Chondrocyte (in vitro differentiated cells): Measurements from ENCODE around the gene THADA. TPM values are rescaled to one million over a fixed set of nuclear protein-coding genes. Genes with fewer than 3 reads are reported as not detected.

Experiments used
- DNase-seq: peaks from one replicate; pipeline ENCODE4 v3.0.0; 2021; ENCODE audit warnings: mixed read lengths, low spot score
- H3K27ac Mint-ChIP-seq: one replicate; pipeline ENCODE4 v1.8.0; 2021; ENCODE audit warnings: mild to moderate bottlenecking, moderate library complexity, mixed read lengths; ENCODE audit not compliant: unreplicated experiment
- H3K27me3 Mint-ChIP-seq: 2 replicates; pipeline ENCODE4 v1.8.0; 2021; ENCODE audit warnings: low read depth, mixed read lengths
- H3K36me3 Mint-ChIP-seq: 2 replicates; pipeline ENCODE4 v1.8.0; 2021; ENCODE audit warnings: low read depth, mixed read lengths
- H3K4me1 Mint-ChIP-seq: 2 replicates; pipeline ENCODE4 v1.8.0; 2021; ENCODE audit warnings: low read depth, mild to moderate bottlenecking, mixed read lengths
- H3K4me3 Mint-ChIP-seq: one replicate; pipeline ENCODE4 v1.8.0; 2021; ENCODE audit warnings: mild to moderate bottlenecking, moderate library complexity, mixed read lengths; ENCODE audit not compliant: unreplicated experiment
- H3K9me3 Mint-ChIP-seq: 2 replicates; pipeline ENCODE4 v1.8.0; 2021; ENCODE audit warnings: low read depth, mixed read lengths
- total RNA-seq: library from RNA; stranded (reverse); gene quantifications from 3 replicates; pipeline ENCODE4 v1.2.1, GENCODE V29; 2021
- TF ChIP-seq, protein P1 (sequence below): fragments of 200-600 bp; sonication (generic); IDR thresholded peaks from 2 replicates; pipeline ENCODE4 v1.5.0; 2021; ENCODE audit warnings: antibody characterized with exemption, mild to moderate bottlenecking, moderate library complexity

Gene THADA
- total RNA-seq, 1 donor from 2014 or later = 28.4 TPM

DNA sequence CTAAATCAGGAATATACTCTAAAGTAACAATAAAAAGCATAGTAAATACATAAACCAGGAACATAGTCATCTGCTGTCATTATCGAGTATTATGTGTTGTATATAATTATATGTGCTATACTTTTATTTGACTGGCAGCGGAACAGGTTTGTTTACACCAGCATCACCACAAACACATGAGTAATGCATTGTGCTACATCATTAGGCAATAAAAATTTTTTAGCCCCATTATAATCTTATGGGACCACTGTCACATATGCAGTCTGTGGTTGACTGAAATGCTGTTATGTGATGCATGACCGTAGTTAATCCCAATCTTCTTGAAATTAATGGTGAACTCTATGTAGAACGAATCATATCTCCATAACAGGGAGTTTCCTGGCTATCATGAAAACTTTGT, 232.7 kb downstream of the THADA start:
- Mint-ChIP-seq H3K9me3 (no peaks in the 10 kb centered on the region), H3K27me3 (no peaks in the 10 kb centered on the region)
- TF ChIP-seq, protein P1, sequence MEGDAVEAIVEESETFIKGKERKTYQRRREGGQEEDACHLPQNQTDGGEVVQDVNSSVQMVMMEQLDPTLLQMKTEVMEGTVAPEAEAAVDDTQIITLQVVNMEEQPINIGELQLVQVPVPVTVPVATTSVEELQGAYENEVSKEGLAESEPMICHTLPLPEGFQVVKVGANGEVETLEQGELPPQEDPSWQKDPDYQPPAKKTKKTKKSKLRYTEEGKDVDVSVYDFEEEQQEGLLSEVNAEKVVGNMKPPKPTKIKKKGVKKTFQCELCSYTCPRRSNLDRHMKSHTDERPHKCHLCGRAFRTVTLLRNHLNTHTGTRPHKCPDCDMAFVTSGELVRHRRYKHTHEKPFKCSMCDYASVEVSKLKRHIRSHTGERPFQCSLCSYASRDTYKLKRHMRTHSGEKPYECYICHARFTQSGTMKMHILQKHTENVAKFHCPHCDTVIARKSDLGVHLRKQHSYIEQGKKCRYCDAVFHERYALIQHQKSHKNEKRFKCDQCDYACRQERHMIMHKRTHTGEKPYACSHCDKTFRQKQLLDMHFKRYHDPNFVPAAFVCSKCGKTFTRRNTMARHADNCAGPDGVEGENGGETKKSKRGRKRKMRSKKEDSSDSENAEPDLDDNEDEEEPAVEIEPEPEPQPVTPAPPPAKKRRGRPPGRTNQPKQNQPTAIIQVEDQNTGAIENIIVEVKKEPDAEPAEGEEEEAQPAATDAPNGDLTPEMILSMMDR = no peak

DNA sequence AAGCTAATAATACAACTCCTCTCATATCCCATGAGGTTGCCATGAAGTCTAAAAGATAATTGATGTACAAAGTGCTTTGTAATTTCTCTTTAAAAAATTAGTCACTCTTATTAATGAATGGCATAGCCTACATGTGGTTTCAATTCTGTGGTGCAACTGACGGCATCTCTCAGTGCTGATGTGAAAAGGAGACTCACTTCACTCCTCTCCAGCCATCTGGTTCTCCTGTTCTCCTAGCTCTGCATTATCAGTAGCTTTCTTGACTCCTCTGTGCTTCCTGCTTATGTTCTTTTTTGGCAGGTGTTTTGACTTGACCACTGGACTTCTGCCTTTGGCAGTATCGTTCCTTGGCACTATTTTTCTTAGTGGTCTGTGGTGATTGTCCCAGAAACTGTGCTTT, 234.6 kb downstream of the THADA start:
- H3K4me3 Mint-ChIP-seq = no peak overlapping the region
- H3K4me1 Mint-ChIP-seq = peaks cover 24% of the 10 kb centered on the region
- H3K27ac Mint-ChIP-seq = no peak overlapping the region
- TF ChIP-seq, protein P1 = no peak
- no peak for DNase-seq
- peaks cover 5% of the 10 kb centered on the region for H3K36me3 Mint-ChIP-seq
- H3K9me3 Mint-ChIP-seq = no peaks in the 10 kb centered on the region
- H3K27me3 Mint-ChIP-seq = no peaks in the 10 kb centered on the region

More for the DNA sequence above, 232.7 kb downstream of the THADA start:
- no peak for DNase-seq
- peaks cover 8% of the 10 kb centered on the region for H3K4me1 Mint-ChIP-seq
- peaks cover 5% of the 10 kb centered on the region for H3K36me3 Mint-ChIP-seq
- H3K4me3 Mint-ChIP-seq = no peak overlapping the region
- no peak overlapping the region for H3K27ac Mint-ChIP-seq

- Mint-ChIP-seq H3K4me1 (peaks cover 35% of the 10 kb centered on the region), H3K27me3 (no peaks in the 10 kb centered on the region), H3K27ac (no peak overlapping the region), H3K9me3 (no peaks in the 10 kb centered on the region), H3K4me3 (no peak overlapping the region), H3K36me3 (peaks cover 2% of the 10 kb centered on the region)
- TF ChIP-seq, protein P1 = no peak
- no peak for DNase-seq
These were observed 235.7 kb downstream of the THADA start for GRCh38 chr2:43360137-43360536.

GRCh38 chr2:43358410-43359201, 237.2 kb downstream of the THADA start:
- Mint-ChIP-seq H3K9me3 (no peaks in the 10 kb centered on the region), H3K4me3 (no peak overlapping the region), H3K27ac (peak overlapping the region; percentile 0), H3K36me3 (no peaks in the 10 kb centered on the region), H3K4me1 (peaks cover 39% of the 10 kb centered on the region), H3K27me3 (no peaks in the 10 kb centered on the region)
- TF ChIP-seq, protein P1 = no peak
- DNase-seq = no peak

- H3K36me3 Mint-ChIP-seq = no peaks in the 10 kb centered on the region
- H3K9me3 Mint-ChIP-seq = no peaks in the 10 kb centered on the region
- H3K4me1 Mint-ChIP-seq = peaks cover 40% of the 10 kb centered on the region
- H3K27me3 Mint-ChIP-seq = no peaks in the 10 kb centered on the region
- no peak overlapping the region for H3K4me3 Mint-ChIP-seq
- DNase-seq = no peak
- TF ChIP-seq, protein P1 = peak; percentile 23
- peak overlapping the region; percentile 59 for H3K27ac Mint-ChIP-seq
These were observed 239.1 kb downstream of the THADA start for GRCh38 chr2:43356774-43357173.
